GM21529 (cell line): Measurements from ENCODE around the gene KRT79.
"Not testable (repeated sequence)": the region's sequence is repeated elsewhere in the genome, so short reads cannot be mapped to it uniquely, and the experiment has no call there.

Source experiments
- ATAC-seq: cut with Tn5 transposase; IDR thresholded peaks from one replicate; pipeline ENCODE4 v1.9.1; 2021; ENCODE audit not compliant: unreplicated experiment

KRT79 gene

DNA sequence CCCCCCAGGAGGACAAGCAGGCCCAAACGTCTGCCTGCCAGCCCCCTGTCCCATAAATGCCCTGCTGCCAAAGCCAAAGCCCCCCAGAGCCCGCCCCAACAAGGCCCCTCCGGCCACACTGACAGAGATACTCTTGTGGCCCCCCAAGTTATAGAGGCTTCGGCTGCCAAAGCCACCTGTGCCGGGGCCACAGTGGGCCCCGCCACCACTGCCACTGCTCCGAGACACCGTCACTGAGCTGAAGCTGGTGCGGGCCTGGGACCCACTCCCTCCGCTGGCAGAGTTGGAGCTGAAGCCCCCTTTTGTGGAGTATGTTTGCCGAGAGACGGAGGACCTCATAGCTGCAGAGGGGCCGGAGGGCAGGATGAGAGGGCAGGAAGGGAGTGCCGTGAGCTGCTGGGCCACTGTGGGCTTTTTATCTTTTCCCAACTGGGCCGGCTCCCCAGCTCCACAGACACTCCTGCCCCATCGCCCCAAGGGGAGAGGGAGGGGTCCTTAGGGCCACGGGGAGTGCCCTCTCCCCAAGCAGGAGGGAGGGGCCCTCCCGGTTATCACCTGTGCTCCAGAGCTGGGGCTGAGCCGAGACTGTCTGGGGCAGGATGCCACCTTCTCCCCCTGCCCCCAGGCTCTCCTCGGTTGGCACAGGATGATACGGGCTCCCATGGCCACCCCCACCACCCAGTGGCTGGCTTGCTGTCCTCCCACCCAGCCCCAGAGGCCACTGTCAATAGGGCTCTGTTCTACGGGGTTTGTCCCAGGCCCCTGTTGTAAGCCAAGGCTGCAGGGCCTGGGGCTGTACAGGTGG is at the start of gene KRT79:
TSS of gene KRT79 (minus strand) at position 390 of the 805 bp plus-strand sequence. CDS start at position 339, 51 bp downstream.
- ATAC-seq, result no peak

DNA sequence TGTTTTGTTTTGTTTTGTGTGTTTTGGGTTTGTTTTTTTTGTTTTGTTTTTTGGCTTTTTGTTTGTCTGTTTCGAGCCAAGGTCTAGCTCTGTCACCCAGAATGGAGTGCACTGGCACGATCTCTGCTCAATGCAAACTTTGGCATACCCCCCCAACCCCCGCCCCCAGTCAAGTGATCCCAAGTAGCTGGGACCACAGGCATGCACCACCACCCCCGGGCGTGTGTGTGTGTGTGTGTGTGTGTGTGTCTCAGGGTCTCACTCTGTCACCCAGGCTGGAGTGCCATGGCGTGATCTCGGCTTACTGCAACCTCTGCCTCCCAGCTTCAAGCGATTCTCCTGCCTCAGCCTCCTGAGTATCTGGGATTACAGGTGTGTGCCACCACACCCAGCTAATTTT is 46.4 kb upstream of the KRT79 start:
- not testable (repeated sequence) for ATAC-seq

DNA sequence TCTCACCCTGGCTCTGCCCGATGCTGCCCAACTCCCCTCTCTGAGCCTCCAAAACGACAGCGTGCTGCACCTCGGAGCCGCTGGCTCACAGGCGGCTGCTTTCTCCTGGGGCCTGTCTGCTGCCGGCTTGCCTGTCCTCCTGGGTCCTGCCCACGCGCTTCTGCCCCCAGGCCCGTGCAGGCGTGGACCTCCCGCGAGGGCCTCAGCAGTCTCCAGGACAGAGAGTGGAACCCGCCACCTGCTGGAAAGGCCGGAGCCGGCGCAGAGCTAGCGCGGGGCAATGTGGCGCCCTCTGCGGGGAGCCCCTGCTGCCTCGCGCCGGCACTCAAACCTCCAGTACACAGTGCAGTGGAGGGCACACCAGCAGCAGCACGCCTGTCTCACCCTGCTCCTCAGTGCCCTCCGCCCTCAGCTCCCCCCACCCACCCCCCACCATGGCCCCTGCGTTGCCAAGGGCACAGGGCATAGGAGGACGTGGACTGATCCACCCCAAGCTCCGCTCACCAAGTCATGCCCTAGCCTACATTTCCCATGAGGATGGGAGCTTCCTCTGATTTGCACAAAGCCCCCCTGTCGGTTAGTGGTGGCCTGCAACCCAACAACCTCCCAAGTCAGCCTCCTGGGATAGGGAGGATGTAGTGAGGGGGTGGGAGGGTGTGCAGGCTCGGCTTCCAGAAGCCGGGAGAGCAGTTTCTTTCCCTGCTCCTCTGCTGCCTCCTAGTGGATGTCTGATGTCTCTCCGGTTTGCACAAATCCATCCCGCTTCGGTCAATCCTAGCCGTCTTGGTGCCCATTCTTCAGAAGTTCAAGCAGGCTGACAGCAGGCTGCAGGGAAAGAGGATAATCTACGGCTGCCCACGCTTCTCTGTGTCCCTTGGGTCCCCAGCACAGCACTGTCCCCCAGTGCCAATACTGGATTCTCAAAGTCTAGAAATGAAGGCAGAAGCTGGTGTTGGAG is 45.6 kb upstream of the KRT79 start:
- ATAC-seq, result peak; percentile 72

DNA sequence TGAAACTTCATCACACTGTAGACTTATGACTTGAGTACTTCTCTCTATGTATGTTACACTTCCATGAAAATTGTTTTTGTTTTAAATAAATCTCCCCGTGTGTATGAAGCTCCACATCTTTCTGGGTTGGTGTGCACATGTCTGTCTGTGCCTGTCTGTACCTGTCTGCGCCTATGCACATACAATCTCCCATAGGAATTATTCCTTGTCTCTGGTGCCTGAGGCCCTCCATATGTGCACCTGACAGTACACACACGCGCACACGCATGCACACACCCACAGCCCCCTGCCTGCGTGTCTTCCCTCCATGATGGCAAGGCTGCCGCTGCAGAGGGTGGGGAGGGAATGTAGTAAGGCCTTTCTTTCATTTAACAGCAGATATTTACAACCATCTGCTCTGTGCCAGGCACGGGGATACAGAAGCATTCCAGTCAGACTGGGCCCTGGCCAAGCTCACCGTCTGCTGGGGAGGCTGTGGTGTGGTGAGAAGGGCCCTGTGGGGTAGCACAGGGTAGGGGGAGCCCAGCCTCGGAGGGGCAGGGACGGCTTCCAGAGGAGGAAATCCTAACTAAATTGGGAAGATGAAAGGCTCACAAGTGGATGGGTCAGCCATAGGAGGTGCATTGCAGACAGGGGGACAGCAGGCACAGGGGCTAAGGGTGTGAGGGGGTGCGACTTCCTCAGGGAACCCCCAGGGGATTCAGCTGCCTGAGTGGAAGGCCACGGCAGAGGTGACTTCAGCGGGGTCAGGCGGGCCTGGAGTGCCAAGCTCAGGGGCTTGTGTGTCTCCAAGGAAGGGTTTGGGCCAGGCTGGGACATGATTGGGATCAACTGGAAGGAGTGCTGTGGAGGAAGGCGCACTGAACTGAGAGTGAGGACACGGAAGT is 44.6 kb upstream of the KRT79 start:
- ATAC-seq, result no peak

DNA sequence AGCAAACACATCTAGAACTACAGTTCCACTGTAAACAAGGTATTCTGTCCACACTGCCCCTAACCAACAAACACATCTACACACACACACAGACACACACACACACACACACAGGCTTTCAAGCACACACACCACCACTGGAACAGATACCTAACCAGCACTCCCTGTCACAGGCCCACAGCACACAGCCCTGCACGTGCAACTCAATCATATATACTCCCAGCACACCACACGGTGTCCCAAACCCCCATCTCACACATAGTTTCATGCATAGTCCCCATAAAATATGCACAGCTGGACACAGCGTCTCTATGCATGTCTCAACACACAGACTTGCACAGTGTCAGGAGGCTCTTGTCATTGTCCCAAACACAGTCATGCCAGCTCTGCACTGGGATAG is 43.1 kb upstream of the KRT79 start:
- no peak for ATAC-seq

DNA sequence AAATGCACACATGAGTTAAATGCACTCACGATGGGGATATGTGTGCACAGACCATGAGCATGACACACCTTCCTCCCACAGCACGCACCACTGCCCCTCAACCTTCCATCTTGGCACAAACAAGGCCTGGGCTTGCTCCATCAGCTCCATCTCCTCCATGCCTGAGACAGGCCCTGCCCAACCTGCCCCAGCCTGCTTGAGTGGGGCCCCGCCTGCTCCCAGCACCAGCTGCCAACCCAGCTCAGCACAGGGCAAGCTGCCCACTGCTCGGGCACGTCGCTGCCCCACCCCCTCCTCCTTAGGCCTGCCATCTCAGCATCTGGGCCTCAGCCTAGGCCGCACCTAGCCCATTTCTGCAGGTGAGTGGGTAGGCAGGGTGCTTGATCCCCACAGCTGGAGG is 42.3 kb upstream of the KRT79 start:
- no peak for ATAC-seq

DNA sequence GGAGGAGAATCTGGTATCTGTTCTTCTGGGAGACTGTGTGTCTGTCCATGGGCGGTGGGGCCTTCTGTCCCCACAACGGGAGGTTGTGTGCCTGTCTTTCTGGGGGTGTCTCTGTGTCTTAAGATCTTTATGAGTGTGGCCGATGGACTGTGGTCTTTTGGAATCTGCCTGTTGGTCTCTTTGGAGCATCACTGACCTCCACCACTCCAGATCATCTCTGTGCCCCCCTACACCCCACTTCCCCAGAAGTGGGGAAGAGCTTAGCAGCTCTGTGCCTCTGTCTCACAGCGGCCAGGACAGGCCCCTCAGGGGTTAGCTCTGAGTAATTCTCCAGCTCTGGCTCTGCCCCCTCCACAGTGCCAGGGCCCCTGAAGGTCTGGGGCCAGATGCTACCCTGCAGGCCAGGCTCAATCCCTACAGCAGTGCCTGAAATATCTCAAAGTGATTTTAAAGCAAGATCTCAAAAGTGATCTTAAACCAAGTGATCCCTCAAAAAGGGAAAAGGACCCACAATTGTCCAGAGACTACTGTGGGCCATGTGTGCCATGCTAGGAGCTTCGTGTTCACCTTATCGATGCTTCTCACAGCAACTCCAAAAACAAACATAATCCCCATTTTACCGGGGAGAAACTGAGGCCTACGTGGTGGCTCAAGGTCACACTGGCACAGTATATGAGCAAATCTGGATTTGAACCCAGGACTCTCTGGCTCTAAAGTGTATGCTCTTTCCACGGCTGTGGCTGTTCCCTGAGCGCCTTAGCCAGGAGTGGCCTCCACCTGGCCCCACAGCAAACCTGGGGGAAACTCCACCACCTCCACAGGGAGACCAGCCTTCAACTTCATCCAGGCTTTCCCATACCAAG is 40.7 kb upstream of the KRT79 start:
- ATAC-seq, result no peak

DNA sequence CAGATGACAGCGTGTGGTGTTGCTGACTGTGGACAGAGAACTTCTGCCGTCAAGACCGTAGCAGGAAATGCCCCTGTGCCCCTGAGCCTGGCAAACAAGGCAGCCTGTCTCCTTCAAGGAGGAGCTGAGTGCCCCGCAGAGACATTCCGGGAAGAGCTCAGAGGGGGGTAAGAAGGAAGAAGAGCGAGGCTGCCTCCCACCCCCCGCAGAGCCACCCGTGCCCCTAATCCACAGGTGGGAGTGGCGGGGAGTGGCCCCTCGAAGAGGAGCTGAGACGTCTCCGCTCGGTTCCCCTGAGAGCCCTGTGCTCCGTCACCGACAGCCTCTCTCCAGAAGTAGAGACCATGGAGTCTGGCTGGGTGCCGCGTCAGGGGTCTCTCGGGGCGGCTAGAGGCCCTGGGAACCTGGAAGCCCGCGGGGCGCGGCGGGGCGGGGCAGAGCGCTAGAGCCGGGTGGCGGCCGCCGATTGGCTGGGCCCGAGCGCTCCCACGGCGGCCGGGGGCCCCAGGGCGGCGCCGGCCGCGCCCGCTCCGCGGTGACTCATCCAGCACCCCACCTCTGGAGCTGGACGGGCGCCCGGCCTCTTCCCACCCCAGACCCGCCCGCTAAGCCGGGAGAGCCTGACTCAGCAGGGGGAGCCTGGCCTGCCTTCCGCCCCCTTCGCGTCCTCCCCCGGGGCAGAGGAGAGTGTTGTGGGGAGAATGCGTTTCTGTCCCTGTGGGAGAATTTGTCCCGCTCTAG is 39.9 kb upstream of the KRT79 start:
- no peak for ATAC-seq

DNA sequence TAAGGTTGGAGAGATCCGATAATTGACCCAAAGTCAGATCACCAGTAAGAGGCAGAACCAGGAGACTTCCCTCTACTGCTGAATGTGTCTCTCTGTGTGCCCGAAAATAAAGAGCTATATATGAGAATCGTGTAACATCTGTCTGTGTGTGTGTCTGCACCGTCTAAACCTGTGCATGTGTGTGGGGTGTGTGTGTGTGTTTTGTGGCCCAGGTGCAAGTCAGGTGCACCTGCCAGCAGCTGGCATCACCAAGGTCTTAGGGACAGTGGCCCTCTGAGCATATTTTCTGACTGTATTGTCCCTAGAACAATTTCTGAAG is 39.4 kb upstream of the KRT79 start:
- ATAC-seq, result no peak

DNA sequence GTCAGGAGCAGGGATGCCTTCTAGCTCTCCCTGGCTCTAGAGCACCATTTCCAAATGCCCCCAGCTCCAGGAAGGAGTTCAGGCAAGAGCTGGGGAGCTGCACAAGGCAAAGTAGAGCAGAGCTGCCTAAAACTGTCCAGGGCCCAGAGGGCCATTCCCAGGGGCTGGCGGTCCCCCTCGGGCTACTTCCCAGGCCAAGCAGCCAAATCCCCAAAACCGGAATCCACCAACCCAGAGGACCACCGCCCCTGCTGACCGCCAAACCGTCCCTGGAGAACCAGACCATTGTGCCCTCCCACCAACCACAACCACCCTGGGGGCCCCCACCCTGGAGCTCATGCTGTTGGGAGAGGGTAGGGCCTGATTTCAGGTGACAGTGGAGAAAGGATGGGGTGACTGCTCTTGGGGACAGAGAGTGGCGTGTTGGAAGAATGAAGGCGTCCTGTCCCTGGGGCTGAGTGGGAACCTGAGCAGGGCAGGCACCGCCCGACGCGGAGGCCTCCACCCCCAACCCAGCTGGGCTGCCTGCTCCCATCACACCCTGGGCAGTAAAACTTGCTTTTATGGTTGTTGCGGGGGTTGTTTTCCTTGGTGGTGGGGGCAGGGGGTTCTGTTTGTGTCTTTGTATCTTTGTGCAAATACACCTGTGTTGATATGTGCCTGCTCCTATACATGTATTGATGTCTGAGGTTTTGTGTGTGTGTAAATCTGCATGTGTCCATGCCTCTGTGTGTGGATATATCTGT is 38.7 kb upstream of the KRT79 start:
- ATAC-seq, result no peak

DNA sequence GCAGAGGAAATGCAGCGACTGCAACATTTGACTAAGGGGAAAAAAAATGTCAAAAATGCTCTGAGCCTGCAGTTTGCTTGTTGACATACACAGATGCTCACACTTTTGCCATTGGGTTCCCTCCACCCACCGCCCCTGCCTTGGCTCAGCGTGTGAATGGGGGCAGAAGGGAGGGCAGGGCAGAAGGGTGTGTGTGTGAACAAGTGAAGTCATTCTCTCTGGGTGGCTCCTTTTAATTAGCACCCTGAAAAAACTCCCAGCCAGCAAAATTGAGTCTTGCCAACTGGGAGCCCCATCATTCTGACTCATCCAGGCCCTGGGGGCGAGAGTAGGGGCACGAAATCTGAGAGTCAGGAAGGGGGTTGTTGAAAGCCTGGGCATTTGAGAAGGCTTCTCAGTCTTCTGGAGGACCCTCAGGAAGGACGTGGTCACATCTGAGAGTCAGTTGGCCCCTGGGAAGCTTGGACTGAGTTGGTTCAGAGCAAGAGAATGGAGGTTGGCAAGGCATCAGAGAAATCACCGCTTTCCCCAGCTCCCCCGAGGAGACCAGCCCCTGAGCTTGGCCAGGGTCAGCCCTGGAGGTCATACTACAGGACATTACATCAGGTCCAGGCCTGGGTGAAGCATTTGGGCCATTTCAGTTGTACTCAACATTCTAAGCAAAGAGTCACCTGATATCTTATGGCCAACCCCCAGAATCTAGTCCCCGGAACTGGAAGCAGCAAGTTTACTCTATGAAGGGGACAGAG is 37.4 kb upstream of the KRT79 start:
- no peak for ATAC-seq

DNA sequence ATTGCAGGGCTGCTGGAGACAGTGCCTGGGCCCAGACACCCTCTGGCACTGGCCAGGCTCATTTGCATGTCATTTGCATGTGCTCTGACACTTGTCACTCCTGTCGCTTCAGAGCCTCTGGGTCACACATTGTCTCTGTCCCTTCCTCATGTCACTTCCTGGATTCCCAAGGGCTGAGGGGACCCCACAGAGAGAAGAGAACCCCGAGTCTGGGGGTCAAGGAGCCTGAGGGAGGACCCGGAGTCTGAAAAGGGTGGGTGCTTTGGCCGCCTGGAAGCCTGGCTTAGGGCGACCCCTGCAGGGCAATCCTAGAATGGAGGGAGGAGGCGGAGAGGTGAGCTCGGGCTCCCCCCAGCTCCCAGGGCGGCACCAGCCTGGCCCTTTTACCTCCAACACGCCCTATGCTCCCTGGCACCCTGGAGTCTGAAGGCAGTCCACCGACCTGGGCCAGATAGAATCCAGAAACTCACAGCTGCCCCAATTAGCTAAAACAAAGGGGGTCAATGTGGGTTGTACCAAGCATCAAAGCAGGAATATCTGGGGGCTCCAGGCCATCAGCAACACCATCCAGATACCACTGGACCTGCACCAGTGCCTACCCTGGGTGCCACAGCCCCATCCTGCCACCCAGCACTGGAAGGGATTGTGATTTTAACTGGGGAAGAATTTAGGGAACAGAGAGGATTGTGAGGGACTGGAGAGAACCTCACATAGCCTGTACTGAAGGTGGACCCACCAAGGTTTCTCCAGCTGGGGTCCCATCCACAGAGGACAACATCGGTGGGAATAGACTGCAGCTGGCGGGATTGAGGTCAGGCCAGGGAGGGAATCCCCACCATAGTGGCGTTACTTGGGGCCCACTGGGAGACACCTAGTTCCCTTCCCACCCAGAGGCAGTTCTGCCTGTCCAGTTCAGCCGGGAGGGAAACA is 36.5 kb upstream of the KRT79 start:
- ATAC-seq, result peak; percentile 63

DNA sequence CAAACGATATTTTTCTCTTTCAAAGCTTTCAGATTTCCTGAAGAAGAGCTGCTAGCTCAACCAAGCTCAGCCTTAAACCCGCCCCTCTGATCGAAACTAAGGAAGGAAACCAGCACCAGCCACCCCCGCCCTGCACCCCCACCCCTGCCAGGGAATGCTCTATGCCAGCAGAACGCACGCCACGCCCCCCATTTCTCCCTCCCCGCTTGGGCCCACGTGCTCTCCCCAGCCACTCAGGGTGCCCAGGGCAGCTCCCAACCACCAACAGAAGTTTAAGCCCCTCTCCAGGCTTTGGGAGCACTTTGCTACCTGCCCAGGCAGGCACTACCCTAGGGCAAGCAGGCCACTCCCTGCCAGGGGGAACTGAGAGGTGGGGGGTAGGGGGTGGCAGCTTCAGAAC is 33.5 kb upstream of the KRT79 start:
- no peak for ATAC-seq

DNA sequence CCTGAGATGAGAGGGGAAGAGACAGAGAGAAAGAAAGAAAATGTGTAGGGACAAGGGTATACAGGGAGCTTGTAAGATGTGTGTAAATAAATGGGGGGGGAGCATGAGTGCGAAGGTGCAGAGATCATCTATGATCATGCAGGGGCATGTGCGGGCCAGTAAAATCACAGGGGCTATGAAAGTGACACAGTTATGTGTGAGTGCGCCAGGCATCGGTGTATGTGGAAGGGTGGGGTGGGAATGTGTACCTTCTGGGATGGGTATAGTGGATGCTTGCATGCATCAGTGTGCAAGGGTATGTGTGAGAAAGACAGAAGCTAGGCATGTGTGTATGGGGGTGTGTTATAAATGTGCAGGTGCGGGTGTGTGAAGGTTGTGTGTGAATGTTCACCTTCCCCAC is 33.0 kb upstream of the KRT79 start:
- ATAC-seq, result no peak

DNA sequence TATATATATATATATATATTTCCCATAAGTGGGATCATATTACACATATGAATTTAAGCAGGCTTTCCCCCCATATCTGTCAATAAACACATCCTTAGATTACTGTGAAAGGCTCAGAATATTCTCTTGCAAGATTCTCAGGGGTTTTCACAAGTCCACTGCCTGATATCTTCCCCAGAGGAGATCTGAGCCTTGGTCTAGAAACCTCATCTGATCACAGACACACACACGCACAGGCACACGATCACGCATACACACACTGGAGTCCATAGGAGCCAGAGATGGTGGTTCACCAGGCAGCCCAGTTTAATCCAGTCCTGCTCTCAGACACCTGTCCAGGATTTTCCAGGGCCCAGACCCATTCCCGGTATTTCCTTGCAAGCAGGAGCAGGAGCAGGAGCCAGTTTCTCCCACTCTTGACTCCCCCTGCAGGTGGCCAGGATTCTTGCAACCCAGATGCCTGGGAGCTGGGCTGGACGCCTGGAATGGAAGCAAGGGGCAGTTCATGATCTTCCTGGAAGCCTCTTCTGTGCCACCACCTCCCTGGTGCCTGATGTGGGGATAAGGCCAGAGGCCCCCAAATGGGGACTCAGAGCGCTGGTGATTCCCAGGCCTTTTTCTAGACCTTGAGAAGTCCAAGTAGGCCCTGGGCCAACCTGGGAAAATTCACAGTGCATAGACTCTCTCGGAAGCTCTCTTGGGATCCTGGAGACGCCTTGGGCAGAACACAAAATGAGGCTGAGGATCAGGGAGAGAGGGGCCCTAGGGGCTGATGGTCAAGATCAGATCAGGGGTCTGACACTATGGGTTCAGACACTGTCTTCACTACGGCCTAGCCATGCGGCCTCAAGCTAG is 31.2 kb upstream of the KRT79 start:
- ATAC-seq, result no peak

DNA sequence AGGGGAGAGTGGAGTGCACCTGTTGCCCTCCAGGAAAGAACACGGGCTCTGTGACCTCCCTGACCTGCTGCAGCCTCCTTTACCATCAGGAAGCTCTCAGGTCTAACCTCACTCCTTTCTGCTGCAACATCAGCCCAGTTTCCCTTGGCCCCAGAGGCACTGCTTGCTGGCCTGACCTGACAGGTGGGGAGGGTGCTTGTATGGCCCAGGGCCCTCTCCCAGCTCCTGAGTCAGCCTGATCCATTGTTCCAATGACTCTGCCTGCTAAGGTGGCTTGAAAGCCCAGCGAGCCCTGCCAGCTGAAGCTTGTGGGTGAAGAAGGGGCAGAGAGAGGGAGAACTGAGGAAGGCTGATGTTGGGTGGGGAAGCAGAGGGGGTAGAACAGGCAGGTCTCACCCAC is 27.9 kb upstream of the KRT79 start:
- ATAC-seq, result no peak
